Measurements from ENCODE around the gene ZBTB25.

The ZBTB25 gene

GRCh38 chr14:64434528-64434927 lies 69.1 kb downstream of the ZBTB25 start:
- Histone ChIP-seq H3K9ac (ENCODE audit: insufficient read length, low read depth) (no peak overlapping the region), H3K9me3 (ENCODE audit: insufficient read depth, low read length) (no peaks in the 10 kb centered on the region), H3K4me1 (ENCODE audit: insufficient read depth, insufficient read length) (no peaks in the 10 kb centered on the region), H3K27me3 (ENCODE audit: insufficient read depth, insufficient read length) (no peaks in the 10 kb centered on the region), H3K4me3 (ENCODE audit: insufficient read length, low read depth) (no peak overlapping the region), H3K36me3 (ENCODE audit: insufficient read depth, insufficient read length, low read length) (peaks cover 89% of the 10 kb centered on the region)
- DNase-seq (ENCODE audit: low read depth, low spot score), result no peak
- TF ChIP-seq SUZ12 (IDR thresholded peaks at IDR 0.05; ENCODE audit: extremely low read depth, insufficient read depth, insufficient read length) (no peak), ZNF274 (IDR thresholded peaks at IDR 0.05; ENCODE audit: low read depth, low read length) (no peak), YY1 (IDR thresholded peaks at IDR 0.05; ENCODE audit: insufficient read depth, insufficient read length) (no peak)

- TF ChIP-seq ZNF274 (IDR thresholded peaks at IDR 0.05; ENCODE audit: low read depth, low read length), result no peak
- TF ChIP-seq SUZ12 (IDR thresholded peaks at IDR 0.05; ENCODE audit: extremely low read depth, insufficient read depth, insufficient read length), result no peak
- no peak for TF ChIP-seq YY1 (IDR thresholded peaks at IDR 0.05; ENCODE audit: insufficient read depth, insufficient read length)
- no peaks in the 10 kb centered on the region for H3K9me3 ChIP-seq (ENCODE audit: insufficient read depth, low read length)
- no peaks in the 10 kb centered on the region for H3K4me1 ChIP-seq (ENCODE audit: insufficient read depth, insufficient read length)
- no peak overlapping the region for H3K4me3 ChIP-seq (ENCODE audit: insufficient read length, low read depth)
- no peak overlapping the region for H3K9ac ChIP-seq (ENCODE audit: insufficient read length, low read depth)
- no peaks in the 10 kb centered on the region for H3K27me3 ChIP-seq (ENCODE audit: insufficient read depth, insufficient read length)
- DNase-seq (ENCODE audit: low read depth, low spot score), result no peak
- peaks cover 85% of the 10 kb centered on the region for H3K36me3 ChIP-seq (ENCODE audit: insufficient read depth, insufficient read length, low read length)
These were observed 79.7 kb downstream of the ZBTB25 start for GRCh38 chr14:64423987-64424386.

- no peaks in the 10 kb centered on the region for H3K4me1 ChIP-seq (ENCODE audit: insufficient read depth, insufficient read length)
- H3K36me3 ChIP-seq (ENCODE audit: insufficient read depth, insufficient read length, low read length), result peaks cover 88% of the 10 kb centered on the region
- no peak overlapping the region for H3K9ac ChIP-seq (ENCODE audit: insufficient read length, low read depth)
- no peak for DNase-seq (ENCODE audit: low read depth, low spot score)
- no peaks in the 10 kb centered on the region for H3K27me3 ChIP-seq (ENCODE audit: insufficient read depth, insufficient read length)
- H3K9me3 ChIP-seq (ENCODE audit: insufficient read depth, low read length), result no peaks in the 10 kb centered on the region
- TF ChIP-seq SUZ12 (IDR thresholded peaks at IDR 0.05; ENCODE audit: extremely low read depth, insufficient read depth, insufficient read length), result no peak
- TF ChIP-seq YY1 (IDR thresholded peaks at IDR 0.05; ENCODE audit: insufficient read depth, insufficient read length), result no peak
- no peak for TF ChIP-seq ZNF274 (IDR thresholded peaks at IDR 0.05; ENCODE audit: low read depth, low read length)
- no peak overlapping the region for H3K4me3 ChIP-seq (ENCODE audit: insufficient read length, low read depth)
These were observed 80.9 kb downstream of the ZBTB25 start for GRCh38 chr14:64422756-64423155.

GRCh38 chr14:64422005-64422404 lies 81.6 kb downstream of the ZBTB25 start:
- no peak for TF ChIP-seq ZNF274 (IDR thresholded peaks at IDR 0.05; ENCODE audit: low read depth, low read length)
- no peak for TF ChIP-seq YY1 (IDR thresholded peaks at IDR 0.05; ENCODE audit: insufficient read depth, insufficient read length)
- no peak for TF ChIP-seq SUZ12 (IDR thresholded peaks at IDR 0.05; ENCODE audit: extremely low read depth, insufficient read depth, insufficient read length)
- Histone ChIP-seq H3K9ac (ENCODE audit: insufficient read length, low read depth) (no peak overlapping the region), H3K36me3 (ENCODE audit: insufficient read depth, insufficient read length, low read length) (peaks cover 88% of the 10 kb centered on the region)

GRCh38 chr14:64421166-64421565 lies 82.5 kb downstream of the ZBTB25 start:
- no peak for TF ChIP-seq ZNF274 (IDR thresholded peaks at IDR 0.05; ENCODE audit: low read depth, low read length)
- TF ChIP-seq SUZ12 (IDR thresholded peaks at IDR 0.05; ENCODE audit: extremely low read depth, insufficient read depth, insufficient read length), result no peak
- no peaks in the 10 kb centered on the region for H3K9me3 ChIP-seq (ENCODE audit: insufficient read depth, low read length)
- H3K9ac ChIP-seq (ENCODE audit: insufficient read length, low read depth), result no peak overlapping the region
- DNase-seq (ENCODE audit: low read depth, low spot score), result no peak
- no peaks in the 10 kb centered on the region for H3K27me3 ChIP-seq (ENCODE audit: insufficient read depth, insufficient read length)
- H3K36me3 ChIP-seq (ENCODE audit: insufficient read depth, insufficient read length, low read length), result peaks cover 86% of the 10 kb centered on the region
- H3K4me3 ChIP-seq (ENCODE audit: insufficient read length, low read depth), result no peak overlapping the region
- no peaks in the 10 kb centered on the region for H3K4me1 ChIP-seq (ENCODE audit: insufficient read depth, insufficient read length)

More at GRCh38 chr14:64422005-64422404, 81.6 kb downstream of the ZBTB25 start:
- Histone ChIP-seq H3K4me3 (ENCODE audit: insufficient read length, low read depth) (no peak overlapping the region), H3K4me1 (ENCODE audit: insufficient read depth, insufficient read length) (no peaks in the 10 kb centered on the region), H3K9me3 (ENCODE audit: insufficient read depth, low read length) (no peaks in the 10 kb centered on the region), H3K27me3 (ENCODE audit: insufficient read depth, insufficient read length) (no peaks in the 10 kb centered on the region)
- DNase-seq (ENCODE audit: low read depth, low spot score), result no peak

- no peaks in the 10 kb centered on the region for H3K4me1 ChIP-seq (ENCODE audit: insufficient read depth, insufficient read length)
- no peaks in the 10 kb centered on the region for H3K9me3 ChIP-seq (ENCODE audit: insufficient read depth, low read length)
- no peak overlapping the region for H3K9ac ChIP-seq (ENCODE audit: insufficient read length, low read depth)
- no peak overlapping the region for H3K4me3 ChIP-seq (ENCODE audit: insufficient read length, low read depth)
- no peak for DNase-seq (ENCODE audit: low read depth, low spot score)
- no peaks in the 10 kb centered on the region for H3K27me3 ChIP-seq (ENCODE audit: insufficient read depth, insufficient read length)
- peaks cover 80% of the 10 kb centered on the region for H3K36me3 ChIP-seq (ENCODE audit: insufficient read depth, insufficient read length, low read length)
- no peak for TF ChIP-seq SUZ12 (IDR thresholded peaks at IDR 0.05; ENCODE audit: extremely low read depth, insufficient read depth, insufficient read length)
- TF ChIP-seq ZNF274 (IDR thresholded peaks at IDR 0.05; ENCODE audit: low read depth, low read length), result no peak
- TF ChIP-seq YY1 (IDR thresholded peaks at IDR 0.05; ENCODE audit: insufficient read depth, insufficient read length), result no peak
These were observed 84.6 kb downstream of the ZBTB25 start for GRCh38 chr14:64419003-64419402.

- no peaks in the 10 kb centered on the region for H3K9me3 ChIP-seq (ENCODE audit: insufficient read depth, low read length)
- H3K27me3 ChIP-seq (ENCODE audit: insufficient read depth, insufficient read length), result no peaks in the 10 kb centered on the region
- H3K4me3 ChIP-seq (ENCODE audit: insufficient read length, low read depth), result no peak overlapping the region
- TF ChIP-seq SUZ12 (IDR thresholded peaks at IDR 0.05; ENCODE audit: extremely low read depth, insufficient read depth, insufficient read length) (no peak), ZNF274 (IDR thresholded peaks at IDR 0.05; ENCODE audit: low read depth, low read length) (no peak), YY1 (IDR thresholded peaks at IDR 0.05; ENCODE audit: insufficient read depth, insufficient read length) (no peak)
- H3K9ac ChIP-seq (ENCODE audit: insufficient read length, low read depth), result no peak overlapping the region
- peaks cover 82% of the 10 kb centered on the region for H3K36me3 ChIP-seq (ENCODE audit: insufficient read depth, insufficient read length, low read length)
- H3K4me1 ChIP-seq (ENCODE audit: insufficient read depth, insufficient read length), result no peaks in the 10 kb centered on the region
- DNase-seq (ENCODE audit: low read depth, low spot score), result no peak
These were observed 85.9 kb downstream of the ZBTB25 start for GRCh38 chr14:64417771-64418125.

All from NT2/D1 (cell line).